Hepatocyte (in vitro differentiated cells): ENCODE data around the gene HRCT1.

Experiments
- EZH2 ChIP-seq: fragments of 200-600 bp; sonication (generic); IDR thresholded peaks from 2 replicates; pipeline ENCODE4 v1.6.1; 2016; ENCODE audit warnings: antibody characterized with exemption, mild to moderate bottlenecking, borderline replicate concordance
- EZH2phosphoT487 ChIP-seq: fragments of 200-600 bp; sonication (generic); IDR thresholded peaks from one replicate; pipeline ENCODE4 v1.6.1; 2018; ENCODE audit warnings: antibody characterized with exemption, mild to moderate bottlenecking, low read depth, moderate library complexity; ENCODE audit not compliant: unreplicated experiment, severe bottlenecking
- TF ChIP-seq, protein P1 (sequence below): fragments of 200-600 bp; sonication (generic); IDR thresholded peaks from 2 replicates; pipeline ENCODE4 v1.5.1; 2016; ENCODE audit warnings: antibody characterized with exemption, mild to moderate bottlenecking; ENCODE audit not compliant: poor library complexity

DNA sequence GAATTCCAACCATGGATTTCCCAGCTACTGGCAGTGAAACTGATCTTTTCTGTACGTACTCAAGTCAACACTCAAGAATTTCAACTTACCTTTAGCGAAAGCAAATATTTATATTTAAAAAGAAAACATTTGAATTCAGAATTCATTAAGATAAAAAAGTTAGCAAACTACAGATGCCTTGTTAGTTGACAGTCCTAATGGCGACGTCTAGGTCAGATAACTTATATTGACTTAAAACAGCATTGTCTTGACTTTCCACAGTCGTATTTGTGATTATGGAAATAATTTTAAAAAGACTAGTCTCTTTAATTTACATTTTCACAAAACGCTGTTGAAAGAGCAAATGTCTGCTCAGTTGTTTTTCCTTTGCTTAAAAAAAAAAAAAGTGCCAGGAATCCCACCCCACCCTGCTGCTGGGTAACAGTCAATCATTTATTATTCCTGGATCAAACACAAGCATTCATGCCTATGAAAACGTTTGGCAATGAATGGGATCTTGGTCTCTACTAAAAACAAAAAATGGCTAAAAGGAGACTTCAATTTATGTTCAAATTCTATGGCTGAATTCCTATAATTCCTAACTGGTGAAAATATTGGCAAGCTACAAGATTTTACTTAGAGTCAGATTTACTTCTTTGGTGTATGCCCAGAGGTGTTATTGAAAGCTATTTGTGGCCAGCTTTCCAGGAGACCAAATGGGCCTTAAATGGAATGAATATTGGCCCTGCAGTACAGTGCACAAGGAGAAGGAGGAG lies 29.9 kb downstream of the HRCT1 start:
- TF ChIP-seq EZH2phosphoT487 (no peak), EZH2 (no peak)
- TF ChIP-seq, protein P1, sequence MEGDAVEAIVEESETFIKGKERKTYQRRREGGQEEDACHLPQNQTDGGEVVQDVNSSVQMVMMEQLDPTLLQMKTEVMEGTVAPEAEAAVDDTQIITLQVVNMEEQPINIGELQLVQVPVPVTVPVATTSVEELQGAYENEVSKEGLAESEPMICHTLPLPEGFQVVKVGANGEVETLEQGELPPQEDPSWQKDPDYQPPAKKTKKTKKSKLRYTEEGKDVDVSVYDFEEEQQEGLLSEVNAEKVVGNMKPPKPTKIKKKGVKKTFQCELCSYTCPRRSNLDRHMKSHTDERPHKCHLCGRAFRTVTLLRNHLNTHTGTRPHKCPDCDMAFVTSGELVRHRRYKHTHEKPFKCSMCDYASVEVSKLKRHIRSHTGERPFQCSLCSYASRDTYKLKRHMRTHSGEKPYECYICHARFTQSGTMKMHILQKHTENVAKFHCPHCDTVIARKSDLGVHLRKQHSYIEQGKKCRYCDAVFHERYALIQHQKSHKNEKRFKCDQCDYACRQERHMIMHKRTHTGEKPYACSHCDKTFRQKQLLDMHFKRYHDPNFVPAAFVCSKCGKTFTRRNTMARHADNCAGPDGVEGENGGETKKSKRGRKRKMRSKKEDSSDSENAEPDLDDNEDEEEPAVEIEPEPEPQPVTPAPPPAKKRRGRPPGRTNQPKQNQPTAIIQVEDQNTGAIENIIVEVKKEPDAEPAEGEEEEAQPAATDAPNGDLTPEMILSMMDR, result no peak
